Hindlimb muscle (tissue), 1 donor: Measurements from ENCODE around the gene ALG5. TPM values are rescaled to one million over a fixed set of nuclear protein-coding genes. Genes with fewer than 3 reads are reported as not detected.

Source experiments
- DNase-seq: peaks from one replicate; pipeline ENCODE4 v3.0.0-alpha.2; 2013
- polyA plus RNA-seq: library from polyadenylated mRNA; unstranded; fragments of 120-200 nt; gene quantifications from one replicate; pipeline ENCODE4 v1.2.1, GENCODE V29; 2013; ENCODE audit not compliant: insufficient read length

Gene ALG5
- polyA plus RNA-seq, 1 donor, result 17.8 TPM

- DNase-seq, result no peak
Measured at GRCh38 chr13:36914648-36915047, 84.5 kb downstream of the ALG5 start.

GRCh38 chr13:36913463-36913862 is 85.7 kb downstream of the ALG5 start:
- no peak for DNase-seq

GRCh38 chr13:36912973-36913372 is 86.2 kb downstream of the ALG5 start:
- DNase-seq, result no peak

- no peak for DNase-seq
Measured at GRCh38 chr13:36912369-36912768, 86.8 kb downstream of the ALG5 start.

GRCh38 chr13:36910545-36910944 is 88.6 kb downstream of the ALG5 start:
- no peak for DNase-seq

GRCh38 chr13:36907821-36908220 is 91.3 kb downstream of the ALG5 start:
- no peak for DNase-seq

- DNase-seq, result no peak
Measured at GRCh38 chr13:36907266-36907665, 91.9 kb downstream of the ALG5 start.

- no peak for DNase-seq
Measured at GRCh38 chr13:36905944-36906343, 93.2 kb downstream of the ALG5 start.

GRCh38 chr13:36903925-36904595 is 95.1 kb downstream of the ALG5 start:
- DNase-seq, result no peak

Other genes with a start within 250 kb of the ALG5 start
- 8.1 TPM for gene RFXAP, start 180.1 kb downstream of the ALG5 start, polyA plus RNA-seq
- 17.2 TPM for gene SMAD9, start 79.1 kb downstream of the ALG5 start, polyA plus RNA-seq
- 38.2 TPM for gene EXOSC8, start 1.4 kb upstream of the ALG5 start, polyA plus RNA-seq
- 53.8 TPM for gene SUPT20H, start 60.3 kb upstream of the ALG5 start, polyA plus RNA-seq
- not detected for gene CSNK1A1L, start 106.3 kb upstream of the ALG5 start, polyA plus RNA-seq